ENCODE results near the gene DOLPP1. TPM values are rescaled to one million over a fixed set of nuclear protein-coding genes. Genes with fewer than 3 reads are reported as not detected.
A peak's percentile ranks its signal among the peaks of the same experiment; 100 is the strongest.

DOLPP1 gene
- total and polyA plus RNA-seq, 2 of the 13 experiments (the other 11 are each of a cell fraction or from before 2014, with no cell fraction given), result 21.0 to 34.1 TPM

- TF ChIP-seq, protein P1, sequence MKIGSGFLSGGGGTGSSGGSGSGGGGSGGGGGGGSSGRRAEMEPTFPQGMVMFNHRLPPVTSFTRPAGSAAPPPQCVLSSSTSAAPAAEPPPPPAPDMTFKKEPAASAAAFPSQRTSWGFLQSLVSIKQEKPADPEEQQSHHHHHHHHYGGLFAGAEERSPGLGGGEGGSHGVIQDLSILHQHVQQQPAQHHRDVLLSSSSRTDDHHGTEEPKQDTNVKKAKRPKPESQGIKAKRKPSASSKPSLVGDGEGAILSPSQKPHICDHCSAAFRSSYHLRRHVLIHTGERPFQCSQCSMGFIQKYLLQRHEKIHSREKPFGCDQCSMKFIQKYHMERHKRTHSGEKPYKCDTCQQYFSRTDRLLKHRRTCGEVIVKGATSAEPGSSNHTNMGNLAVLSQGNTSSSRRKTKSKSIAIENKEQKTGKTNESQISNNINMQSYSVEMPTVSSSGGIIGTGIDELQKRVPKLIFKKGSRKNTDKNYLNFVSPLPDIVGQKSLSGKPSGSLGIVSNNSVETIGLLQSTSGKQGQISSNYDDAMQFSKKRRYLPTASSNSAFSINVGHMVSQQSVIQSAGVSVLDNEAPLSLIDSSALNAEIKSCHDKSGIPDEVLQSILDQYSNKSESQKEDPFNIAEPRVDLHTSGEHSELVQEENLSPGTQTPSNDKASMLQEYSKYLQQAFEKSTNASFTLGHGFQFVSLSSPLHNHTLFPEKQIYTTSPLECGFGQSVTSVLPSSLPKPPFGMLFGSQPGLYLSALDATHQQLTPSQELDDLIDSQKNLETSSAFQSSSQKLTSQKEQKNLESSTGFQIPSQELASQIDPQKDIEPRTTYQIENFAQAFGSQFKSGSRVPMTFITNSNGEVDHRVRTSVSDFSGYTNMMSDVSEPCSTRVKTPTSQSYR (CRISPR knock-in tag; IDR thresholded peaks at IDR 0.05; ENCODE audit: borderline replicate concordance), result no peak
- TF ChIP-seq ZNF567 (CRISPR knock-in tag; IDR thresholded peaks at IDR 0.05; ENCODE audit: borderline replicate concordance) (no peak), UBTF (CRISPR knock-in tag; IDR thresholded peaks at IDR 0.05) (peak; percentile 35; the same call in 1 of the 2 replicates), TSC22D2 (CRISPR knock-in tag; IDR thresholded peaks at IDR 0.05; ENCODE audit: borderline replicate concordance) (0 out of 2 replicates have a peak, but pooled peaks have one; percentile 16), ZNF83 (CRISPR knock-in tag; IDR thresholded peaks at IDR 0.05; ENCODE audit: borderline replicate concordance) (0 out of 2 replicates have a peak, but pooled peaks have one; percentile 59), REXO4 (CRISPR knock-in tag; IDR thresholded peaks at IDR 0.05; ENCODE audit: borderline replicate concordance) (no peak), XBP1 (CRISPR knock-in tag; IDR thresholded peaks at IDR 0.05) (no peak)
- TF ChIP-seq, protein P2, sequence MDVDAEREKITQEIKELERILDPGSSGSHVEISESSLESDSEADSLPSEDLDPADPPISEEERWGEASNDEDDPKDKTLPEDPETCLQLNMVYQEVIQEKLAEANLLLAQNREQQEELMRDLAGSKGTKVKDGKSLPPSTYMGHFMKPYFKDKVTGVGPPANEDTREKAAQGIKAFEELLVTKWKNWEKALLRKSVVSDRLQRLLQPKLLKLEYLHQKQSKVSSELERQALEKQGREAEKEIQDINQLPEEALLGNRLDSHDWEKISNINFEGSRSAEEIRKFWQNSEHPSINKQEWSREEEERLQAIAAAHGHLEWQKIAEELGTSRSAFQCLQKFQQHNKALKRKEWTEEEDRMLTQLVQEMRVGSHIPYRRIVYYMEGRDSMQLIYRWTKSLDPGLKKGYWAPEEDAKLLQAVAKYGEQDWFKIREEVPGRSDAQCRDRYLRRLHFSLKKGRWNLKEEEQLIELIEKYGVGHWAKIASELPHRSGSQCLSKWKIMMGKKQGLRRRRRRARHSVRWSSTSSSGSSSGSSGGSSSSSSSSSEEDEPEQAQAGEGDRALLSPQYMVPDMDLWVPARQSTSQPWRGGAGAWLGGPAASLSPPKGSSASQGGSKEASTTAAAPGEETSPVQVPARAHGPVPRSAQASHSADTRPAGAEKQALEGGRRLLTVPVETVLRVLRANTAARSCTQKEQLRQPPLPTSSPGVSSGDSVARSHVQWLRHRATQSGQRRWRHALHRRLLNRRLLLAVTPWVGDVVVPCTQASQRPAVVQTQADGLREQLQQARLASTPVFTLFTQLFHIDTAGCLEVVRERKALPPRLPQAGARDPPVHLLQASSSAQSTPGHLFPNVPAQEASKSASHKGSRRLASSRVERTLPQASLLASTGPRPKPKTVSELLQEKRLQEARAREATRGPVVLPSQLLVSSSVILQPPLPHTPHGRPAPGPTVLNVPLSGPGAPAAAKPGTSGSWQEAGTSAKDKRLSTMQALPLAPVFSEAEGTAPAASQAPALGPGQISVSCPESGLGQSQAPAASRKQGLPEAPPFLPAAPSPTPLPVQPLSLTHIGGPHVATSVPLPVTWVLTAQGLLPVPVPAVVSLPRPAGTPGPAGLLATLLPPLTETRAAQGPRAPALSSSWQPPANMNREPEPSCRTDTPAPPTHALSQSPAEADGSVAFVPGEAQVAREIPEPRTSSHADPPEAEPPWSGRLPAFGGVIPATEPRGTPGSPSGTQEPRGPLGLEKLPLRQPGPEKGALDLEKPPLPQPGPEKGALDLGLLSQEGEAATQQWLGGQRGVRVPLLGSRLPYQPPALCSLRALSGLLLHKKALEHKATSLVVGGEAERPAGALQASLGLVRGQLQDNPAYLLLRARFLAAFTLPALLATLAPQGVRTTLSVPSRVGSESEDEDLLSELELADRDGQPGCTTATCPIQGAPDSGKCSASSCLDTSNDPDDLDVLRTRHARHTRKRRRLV (CRISPR knock-in tag; IDR thresholded peaks at IDR 0.05), result 0 out of 2 replicates have a peak, but pooled peaks have one; percentile 42
- TF ChIP-seq, protein P3, sequence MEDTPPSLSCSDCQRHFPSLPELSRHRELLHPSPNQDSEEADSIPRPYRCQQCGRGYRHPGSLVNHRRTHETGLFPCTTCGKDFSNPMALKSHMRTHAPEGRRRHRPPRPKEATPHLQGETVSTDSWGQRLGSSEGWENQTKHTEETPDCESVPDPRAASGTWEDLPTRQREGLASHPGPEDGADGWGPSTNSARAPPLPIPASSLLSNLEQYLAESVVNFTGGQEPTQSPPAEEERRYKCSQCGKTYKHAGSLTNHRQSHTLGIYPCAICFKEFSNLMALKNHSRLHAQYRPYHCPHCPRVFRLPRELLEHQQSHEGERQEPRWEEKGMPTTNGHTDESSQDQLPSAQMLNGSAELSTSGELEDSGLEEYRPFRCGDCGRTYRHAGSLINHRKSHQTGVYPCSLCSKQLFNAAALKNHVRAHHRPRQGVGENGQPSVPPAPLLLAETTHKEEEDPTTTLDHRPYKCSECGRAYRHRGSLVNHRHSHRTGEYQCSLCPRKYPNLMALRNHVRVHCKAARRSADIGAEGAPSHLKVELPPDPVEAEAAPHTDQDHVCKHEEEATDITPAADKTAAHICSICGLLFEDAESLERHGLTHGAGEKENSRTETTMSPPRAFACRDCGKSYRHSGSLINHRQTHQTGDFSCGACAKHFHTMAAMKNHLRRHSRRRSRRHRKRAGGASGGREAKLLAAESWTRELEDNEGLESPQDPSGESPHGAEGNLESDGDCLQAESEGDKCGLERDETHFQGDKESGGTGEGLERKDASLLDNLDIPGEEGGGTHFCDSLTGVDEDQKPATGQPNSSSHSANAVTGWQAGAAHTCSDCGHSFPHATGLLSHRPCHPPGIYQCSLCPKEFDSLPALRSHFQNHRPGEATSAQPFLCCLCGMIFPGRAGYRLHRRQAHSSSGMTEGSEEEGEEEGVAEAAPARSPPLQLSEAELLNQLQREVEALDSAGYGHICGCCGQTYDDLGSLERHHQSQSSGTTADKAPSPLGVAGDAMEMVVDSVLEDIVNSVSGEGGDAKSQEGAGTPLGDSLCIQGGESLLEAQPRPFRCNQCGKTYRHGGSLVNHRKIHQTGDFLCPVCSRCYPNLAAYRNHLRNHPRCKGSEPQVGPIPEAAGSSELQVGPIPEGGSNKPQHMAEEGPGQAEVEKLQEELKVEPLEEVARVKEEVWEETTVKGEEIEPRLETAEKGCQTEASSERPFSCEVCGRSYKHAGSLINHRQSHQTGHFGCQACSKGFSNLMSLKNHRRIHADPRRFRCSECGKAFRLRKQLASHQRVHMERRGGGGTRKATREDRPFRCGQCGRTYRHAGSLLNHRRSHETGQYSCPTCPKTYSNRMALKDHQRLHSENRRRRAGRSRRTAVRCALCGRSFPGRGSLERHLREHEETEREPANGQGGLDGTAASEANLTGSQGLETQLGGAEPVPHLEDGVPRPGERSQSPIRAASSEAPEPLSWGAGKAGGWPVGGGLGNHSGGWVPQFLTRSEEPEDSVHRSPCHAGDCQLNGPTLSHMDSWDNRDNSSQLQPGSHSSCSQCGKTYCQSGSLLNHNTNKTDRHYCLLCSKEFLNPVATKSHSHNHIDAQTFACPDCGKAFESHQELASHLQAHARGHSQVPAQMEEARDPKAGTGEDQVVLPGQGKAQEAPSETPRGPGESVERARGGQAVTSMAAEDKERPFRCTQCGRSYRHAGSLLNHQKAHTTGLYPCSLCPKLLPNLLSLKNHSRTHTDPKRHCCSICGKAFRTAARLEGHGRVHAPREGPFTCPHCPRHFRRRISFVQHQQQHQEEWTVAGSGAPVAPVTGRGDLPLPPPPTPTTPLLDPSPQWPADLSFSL (CRISPR knock-in tag; IDR thresholded peaks at IDR 0.05), result no peak
Measured at GRCh38 chr9:129139233-129139992, 58.5 kb downstream of the DOLPP1 start (continued).

Data from HepG2 (cell line).